H1 (cell line): ENCODE results near the gene MIDN. TPM values are rescaled to one million over a fixed set of nuclear protein-coding genes. Genes with fewer than 3 reads are reported as not detected.

Source experiments
- EGR1 ChIP-seq: IDR thresholded peaks from 2 replicates; pipeline ENCODE4 v1.6.1; 2011; ENCODE audit warnings: low read depth, low read length, borderline replicate concordance
- FOSL1 ChIP-seq: IDR thresholded peaks from 2 replicates; pipeline ENCODE4 v1.6.1; 2011; ENCODE audit warnings: mild to moderate bottlenecking, low read depth, low read length, moderate library complexity; ENCODE audit not compliant: insufficient read depth
- SP1 ChIP-seq: IDR thresholded peaks from 2 replicates; pipeline ENCODE4 v1.6.1; 2011; ENCODE audit warnings: low read depth, low read length
- polyA plus RNA-seq, 7 experiments: library from polyadenylated mRNA; depleted of rRNA in 3 of 7; stranded (reverse) in 5 of 7; unstranded in 2 of 7; fragments of >200 nt in 5 of 7; fragments of 200-250 nt in 2 of 7; gene quantifications; 1 replicate in 5 of 7; 2 replicates in 1 of 7; 4 replicates in 1 of 7; pipeline versions ENCODE4 v1.2.1 to v1.2.3, GENCODE V29; 2011 to 2013; ENCODE audit warnings: missing spikeins in 2 of 7, mixed read lengths in 2 of 7
- total RNA-seq: library from RNA; stranded (reverse); fragmentation: NEBNext Ultra II Directional; extraction: Animal tissue kit (Norgen Biotek cat#: 25700); gene quantifications from 2 replicates; pipeline ENCODE4 v1.2.1, GENCODE V29; 2021
- TF ChIP-seq, protein P1 (sequence below), 3 experiments: IDR thresholded peaks; 1 replicate in 2 of 3; 2 replicates in 1 of 3; pipeline versions ENCODE4 v1.5.1 to v1.6.1; 2011; ENCODE audit warnings: low read length in 3 of 3, mild to moderate bottlenecking in 3 of 3, inconsistent platforms in 2 of 3, low read depth in 1 of 3, moderate library complexity in 1 of 3; ENCODE audit not compliant: insufficient read depth in 1 of 3; ENCODE audit errors: control extremely low read depth in 1 of 3

Gene MIDN
- total and polyA plus RNA-seq, 2 of the 8 experiments (the other 6 are each of a cell fraction or from before 2014, with no cell fraction given) = 39.8 to 159 TPM

DNA sequence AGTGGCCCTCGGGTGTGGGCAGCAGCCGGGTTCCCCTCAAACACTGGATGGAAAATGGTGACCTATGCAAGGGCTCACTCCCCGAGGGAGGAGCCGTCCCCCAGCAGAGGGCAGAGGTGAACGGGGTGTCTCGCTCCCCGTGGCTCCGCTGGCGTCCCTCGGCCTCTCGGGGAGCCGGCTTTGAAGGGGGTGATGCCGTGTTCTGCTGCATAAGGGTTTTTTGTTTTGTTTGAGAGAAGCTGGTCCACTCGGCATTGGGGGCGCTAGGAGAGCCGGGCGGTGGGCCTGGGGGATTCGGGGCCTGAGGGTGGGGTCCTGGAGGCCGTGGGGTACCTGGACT, 41.3 kb downstream of the MIDN start (continued):
- TF ChIP-seq, protein P1, sequence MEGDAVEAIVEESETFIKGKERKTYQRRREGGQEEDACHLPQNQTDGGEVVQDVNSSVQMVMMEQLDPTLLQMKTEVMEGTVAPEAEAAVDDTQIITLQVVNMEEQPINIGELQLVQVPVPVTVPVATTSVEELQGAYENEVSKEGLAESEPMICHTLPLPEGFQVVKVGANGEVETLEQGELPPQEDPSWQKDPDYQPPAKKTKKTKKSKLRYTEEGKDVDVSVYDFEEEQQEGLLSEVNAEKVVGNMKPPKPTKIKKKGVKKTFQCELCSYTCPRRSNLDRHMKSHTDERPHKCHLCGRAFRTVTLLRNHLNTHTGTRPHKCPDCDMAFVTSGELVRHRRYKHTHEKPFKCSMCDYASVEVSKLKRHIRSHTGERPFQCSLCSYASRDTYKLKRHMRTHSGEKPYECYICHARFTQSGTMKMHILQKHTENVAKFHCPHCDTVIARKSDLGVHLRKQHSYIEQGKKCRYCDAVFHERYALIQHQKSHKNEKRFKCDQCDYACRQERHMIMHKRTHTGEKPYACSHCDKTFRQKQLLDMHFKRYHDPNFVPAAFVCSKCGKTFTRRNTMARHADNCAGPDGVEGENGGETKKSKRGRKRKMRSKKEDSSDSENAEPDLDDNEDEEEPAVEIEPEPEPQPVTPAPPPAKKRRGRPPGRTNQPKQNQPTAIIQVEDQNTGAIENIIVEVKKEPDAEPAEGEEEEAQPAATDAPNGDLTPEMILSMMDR (IDR thresholded peaks at IDR 0.05; ENCODE audit: control extremely low read depth in 1 of 3, insufficient read depth in 1 of 3, low read depth in 1 of 3, low read length in 3 of 3) = peak in 1 of 3 experiments; percentile 2; a peak in 1 of 4 replicates
- TF ChIP-seq EGR1 (no peak), SP1 (no peak), FOSL1 (no peak)
